ENCODE results near the gene TSPEAR.

DNA sequence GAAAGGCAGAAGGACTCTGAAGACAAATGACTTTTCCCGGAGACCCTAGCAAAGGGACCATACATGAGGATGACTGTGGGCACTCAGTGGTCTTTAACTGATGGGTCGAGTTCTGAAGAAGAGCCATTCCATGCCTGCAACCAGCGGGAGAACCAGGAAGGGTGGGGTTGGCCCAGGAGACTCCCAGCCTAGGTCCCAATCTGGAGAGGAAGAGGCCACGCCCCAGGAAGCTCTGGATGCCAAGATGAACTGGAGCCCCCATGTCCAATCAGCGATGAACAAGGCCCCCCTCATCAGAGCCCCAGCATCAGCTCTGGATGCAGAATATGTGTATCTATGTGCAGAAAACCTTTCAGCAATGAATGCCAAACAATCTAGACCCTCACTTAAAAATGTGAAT is 70.6 kb downstream of the TSPEAR start:
- TF ChIP-seq, protein P1, sequence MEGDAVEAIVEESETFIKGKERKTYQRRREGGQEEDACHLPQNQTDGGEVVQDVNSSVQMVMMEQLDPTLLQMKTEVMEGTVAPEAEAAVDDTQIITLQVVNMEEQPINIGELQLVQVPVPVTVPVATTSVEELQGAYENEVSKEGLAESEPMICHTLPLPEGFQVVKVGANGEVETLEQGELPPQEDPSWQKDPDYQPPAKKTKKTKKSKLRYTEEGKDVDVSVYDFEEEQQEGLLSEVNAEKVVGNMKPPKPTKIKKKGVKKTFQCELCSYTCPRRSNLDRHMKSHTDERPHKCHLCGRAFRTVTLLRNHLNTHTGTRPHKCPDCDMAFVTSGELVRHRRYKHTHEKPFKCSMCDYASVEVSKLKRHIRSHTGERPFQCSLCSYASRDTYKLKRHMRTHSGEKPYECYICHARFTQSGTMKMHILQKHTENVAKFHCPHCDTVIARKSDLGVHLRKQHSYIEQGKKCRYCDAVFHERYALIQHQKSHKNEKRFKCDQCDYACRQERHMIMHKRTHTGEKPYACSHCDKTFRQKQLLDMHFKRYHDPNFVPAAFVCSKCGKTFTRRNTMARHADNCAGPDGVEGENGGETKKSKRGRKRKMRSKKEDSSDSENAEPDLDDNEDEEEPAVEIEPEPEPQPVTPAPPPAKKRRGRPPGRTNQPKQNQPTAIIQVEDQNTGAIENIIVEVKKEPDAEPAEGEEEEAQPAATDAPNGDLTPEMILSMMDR (IDR thresholded peaks at IDR 0.05): no peak
- no peak for TF ChIP-seq EZH2 (IDR thresholded peaks at IDR 0.05; ENCODE audit: borderline replicate concordance, insufficient read depth, low read depth, low read length, poor library complexity, severe bottlenecking)

Data from B cell (primary cell).